ENCODE results near the gene PPRC1. TPM values are rescaled to one million over a fixed set of nuclear protein-coding genes. Genes with fewer than 3 reads are reported as not detected.

The PPRC1 gene
- total and polyA plus RNA-seq, 3 donors from 2014 or later = 27.0 to 49.1 (median 38.7) TPM

DNA sequence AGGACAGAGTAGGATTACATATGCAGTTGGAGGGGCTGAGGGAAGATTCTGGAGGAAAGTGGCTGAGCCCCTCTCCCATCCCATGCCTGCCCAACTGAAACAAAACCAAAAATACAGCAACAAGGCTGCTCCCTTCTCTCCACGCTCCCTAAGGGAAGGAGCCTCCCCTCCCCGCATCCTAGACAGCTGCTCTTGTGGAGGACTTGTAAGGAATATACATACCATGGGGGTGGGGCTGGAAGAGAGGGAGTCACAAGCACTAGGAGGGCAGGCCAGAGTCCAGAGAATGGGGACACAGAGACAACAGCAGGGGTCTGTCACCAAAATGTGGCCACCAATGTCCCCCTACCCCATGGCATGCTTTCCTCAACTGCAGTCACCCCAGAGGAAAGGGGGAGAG is 25.8 kb upstream of the PPRC1 start:
- H3K9me3 ChIP-seq = no peaks in the 10 kb centered on the region
- no peak overlapping the region for H3K27ac ChIP-seq
- intact Hi-C loops (cut with DNase I; ENCODE audit: low total_unique reads) = no loop called here
- no peaks in the 10 kb centered on the region for H3K36me3 ChIP-seq (ENCODE audit: low read depth, missing control alignments)
- TF ChIP-seq POLR2A (IDR thresholded peaks at IDR 0.05) = no peak
- TF ChIP-seq, protein P1, sequence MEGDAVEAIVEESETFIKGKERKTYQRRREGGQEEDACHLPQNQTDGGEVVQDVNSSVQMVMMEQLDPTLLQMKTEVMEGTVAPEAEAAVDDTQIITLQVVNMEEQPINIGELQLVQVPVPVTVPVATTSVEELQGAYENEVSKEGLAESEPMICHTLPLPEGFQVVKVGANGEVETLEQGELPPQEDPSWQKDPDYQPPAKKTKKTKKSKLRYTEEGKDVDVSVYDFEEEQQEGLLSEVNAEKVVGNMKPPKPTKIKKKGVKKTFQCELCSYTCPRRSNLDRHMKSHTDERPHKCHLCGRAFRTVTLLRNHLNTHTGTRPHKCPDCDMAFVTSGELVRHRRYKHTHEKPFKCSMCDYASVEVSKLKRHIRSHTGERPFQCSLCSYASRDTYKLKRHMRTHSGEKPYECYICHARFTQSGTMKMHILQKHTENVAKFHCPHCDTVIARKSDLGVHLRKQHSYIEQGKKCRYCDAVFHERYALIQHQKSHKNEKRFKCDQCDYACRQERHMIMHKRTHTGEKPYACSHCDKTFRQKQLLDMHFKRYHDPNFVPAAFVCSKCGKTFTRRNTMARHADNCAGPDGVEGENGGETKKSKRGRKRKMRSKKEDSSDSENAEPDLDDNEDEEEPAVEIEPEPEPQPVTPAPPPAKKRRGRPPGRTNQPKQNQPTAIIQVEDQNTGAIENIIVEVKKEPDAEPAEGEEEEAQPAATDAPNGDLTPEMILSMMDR (IDR thresholded peaks at IDR 0.05) = no peak
- no peaks in the 10 kb centered on the region for H3K27me3 ChIP-seq
- WGBS, 2 donors = 87 to 92% methylated on average over 2 of the region's 2 CpGs
- no peak overlapping the region for H3K4me3 ChIP-seq
- H3K4me1 ChIP-seq = no peaks in the 10 kb centered on the region
- DNase-seq = no peak

GRCh38 chr10:102109166-102110116 is 23.4 kb upstream of the PPRC1 start:
- no peaks in the 10 kb centered on the region for H3K9me3 ChIP-seq
- H3K36me3 ChIP-seq (ENCODE audit: low read depth, missing control alignments) = no peaks in the 10 kb centered on the region
- peaks cover 15% of the 10 kb centered on the region for H3K4me1 ChIP-seq
- no peak overlapping the region for H3K4me3 ChIP-seq
- H3K27me3 ChIP-seq = no peaks in the 10 kb centered on the region
- intact Hi-C loops (cut with DNase I; ENCODE audit: low total_unique reads) = no loop called here
- TF ChIP-seq POLR2A (IDR thresholded peaks at IDR 0.05) = no peak
- TF ChIP-seq, protein P1 (IDR thresholded peaks at IDR 0.05) = no peak
- no peak overlapping the region for H3K27ac ChIP-seq
- WGBS, 2 donors = 86 to 87% methylated on average over 24 of the region's 24 CpGs
- DNase-seq = no peak

DNA sequence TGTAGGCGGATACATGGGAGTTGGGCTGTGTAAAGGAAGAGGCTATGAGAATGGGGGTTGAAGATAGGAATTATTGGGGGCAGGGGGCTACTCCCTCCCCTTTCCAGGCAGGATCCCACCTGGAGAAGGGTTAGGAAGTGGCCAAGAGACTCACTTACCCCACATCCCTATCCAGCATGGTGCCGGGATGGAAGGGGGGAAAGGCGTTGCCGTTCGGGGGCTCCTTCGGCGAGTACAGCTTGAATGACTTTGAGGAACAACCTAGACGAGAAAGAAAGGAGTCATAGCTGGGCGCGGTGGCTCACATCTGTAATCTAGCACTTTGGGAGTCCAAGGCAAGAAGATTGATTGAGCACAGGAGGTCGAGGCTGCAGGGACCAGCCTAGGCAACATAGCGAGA is 21.6 kb upstream of the PPRC1 start:
- DNase-seq = no peak
- 90 to 91% methylated on average over 12 of the region's 12 CpGs for WGBS, 2 donors
- intact Hi-C loops (cut with DNase I; ENCODE audit: low total_unique reads) = no loop called here
- H3K9me3 ChIP-seq = no peaks in the 10 kb centered on the region
- no peaks in the 10 kb centered on the region for H3K27me3 ChIP-seq
- no peak overlapping the region for H3K27ac ChIP-seq
- H3K36me3 ChIP-seq (ENCODE audit: low read depth, missing control alignments) = no peaks in the 10 kb centered on the region
- H3K4me1 ChIP-seq = peaks cover 28% of the 10 kb centered on the region
- no peak for TF ChIP-seq POLR2A (IDR thresholded peaks at IDR 0.05)
- TF ChIP-seq, protein P1 (IDR thresholded peaks at IDR 0.05) = no peak
- no peak overlapping the region for H3K4me3 ChIP-seq

GRCh38 chr10:102112210-102112817 is 20.5 kb upstream of the PPRC1 start:
- TF ChIP-seq POLR2A (IDR thresholded peaks at IDR 0.05) = no peak
- TF ChIP-seq, protein P1 (IDR thresholded peaks at IDR 0.05) = no peak
- Histone ChIP-seq H3K9me3 (no peaks in the 10 kb centered on the region), H3K4me3 (no peak overlapping the region), H3K27me3 (no peaks in the 10 kb centered on the region), H3K4me1 (peaks cover 38% of the 10 kb centered on the region), H3K27ac (no peak overlapping the region), H3K36me3 (ENCODE audit: low read depth, missing control alignments) (no peaks in the 10 kb centered on the region)
- 53 to 63% methylated on average over 3 of the region's 3 CpGs for WGBS, 2 donors
- intact Hi-C loops (cut with DNase I; ENCODE audit: low total_unique reads) = no loop called here
- no peak for DNase-seq

Data from testis (tissue), 3 donors.